SH-SY5Y (cell line): Measurements from ENCODE around the gene POLD2.

Experiments used
- GATA2 ChIP-seq: IDR thresholded peaks from 2 replicates; pipeline ENCODE4 v1.6.1; 2011; ENCODE audit warnings: mild to moderate bottlenecking, low read depth, low read length
- GATA3 ChIP-seq: IDR thresholded peaks from 2 replicates; pipeline ENCODE4 v1.6.1; 2011; ENCODE audit warnings: low read depth, mild to moderate bottlenecking, low read length, moderate library complexity

GRCh38 chr7:44095781-44096180 lies 27.6 kb downstream of the POLD2 start:
- TF ChIP-seq GATA2 (no peak), GATA3 (no peak)
